GM10266 (cell line): Measurements from ENCODE around the gene POU6F2.

Experiments
- DNase-seq: peaks from one replicate; pipeline ENCODE4 v3.0.0; 2012; ENCODE audit errors: extremely low spot score
- TF ChIP-seq, protein P1 (sequence below): IDR thresholded peaks from 2 replicates; pipeline ENCODE4 v1.5.1; 2012; ENCODE audit warnings: mild to moderate bottlenecking, low read depth; ENCODE audit not compliant: control insufficient read depth, insufficient read depth; ENCODE audit errors: missing control alignments

The POU6F2 gene

DNA sequence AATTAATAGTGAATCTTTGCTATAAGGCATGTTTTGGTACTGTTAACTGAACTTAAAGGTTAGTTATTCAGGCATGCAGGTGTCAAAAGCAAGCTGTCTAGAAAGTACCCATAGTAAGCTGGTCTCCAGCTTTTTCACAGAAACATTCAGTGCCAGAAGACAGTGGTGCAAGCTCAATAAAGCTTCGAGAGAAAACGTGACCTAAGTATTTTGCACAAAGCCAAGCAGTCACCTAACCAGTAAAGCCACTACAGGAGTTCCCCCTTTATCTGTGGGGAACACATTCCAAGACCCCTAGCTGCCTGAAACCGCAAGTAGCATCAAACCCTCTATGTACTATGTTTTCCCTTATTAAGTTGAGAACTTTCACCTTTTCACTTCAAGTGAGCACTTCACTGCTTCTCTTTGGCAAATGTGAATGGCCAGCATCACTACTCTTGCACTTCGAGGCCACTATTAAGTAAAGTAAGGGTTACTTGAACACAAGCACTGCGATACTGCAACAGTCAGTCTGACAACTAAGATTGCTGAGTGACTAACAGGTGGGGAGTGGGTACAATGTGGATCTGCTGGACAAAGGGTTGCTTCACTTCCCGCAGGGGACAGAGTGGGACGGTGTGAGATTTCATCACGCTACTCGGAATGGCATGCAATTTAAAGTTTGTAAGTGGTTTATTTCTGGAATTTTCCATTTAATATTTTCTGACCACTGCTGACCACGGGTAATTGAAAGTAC, 334.7 kb downstream of the POU6F2 start:
- TF ChIP-seq, protein P1, sequence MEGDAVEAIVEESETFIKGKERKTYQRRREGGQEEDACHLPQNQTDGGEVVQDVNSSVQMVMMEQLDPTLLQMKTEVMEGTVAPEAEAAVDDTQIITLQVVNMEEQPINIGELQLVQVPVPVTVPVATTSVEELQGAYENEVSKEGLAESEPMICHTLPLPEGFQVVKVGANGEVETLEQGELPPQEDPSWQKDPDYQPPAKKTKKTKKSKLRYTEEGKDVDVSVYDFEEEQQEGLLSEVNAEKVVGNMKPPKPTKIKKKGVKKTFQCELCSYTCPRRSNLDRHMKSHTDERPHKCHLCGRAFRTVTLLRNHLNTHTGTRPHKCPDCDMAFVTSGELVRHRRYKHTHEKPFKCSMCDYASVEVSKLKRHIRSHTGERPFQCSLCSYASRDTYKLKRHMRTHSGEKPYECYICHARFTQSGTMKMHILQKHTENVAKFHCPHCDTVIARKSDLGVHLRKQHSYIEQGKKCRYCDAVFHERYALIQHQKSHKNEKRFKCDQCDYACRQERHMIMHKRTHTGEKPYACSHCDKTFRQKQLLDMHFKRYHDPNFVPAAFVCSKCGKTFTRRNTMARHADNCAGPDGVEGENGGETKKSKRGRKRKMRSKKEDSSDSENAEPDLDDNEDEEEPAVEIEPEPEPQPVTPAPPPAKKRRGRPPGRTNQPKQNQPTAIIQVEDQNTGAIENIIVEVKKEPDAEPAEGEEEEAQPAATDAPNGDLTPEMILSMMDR, result no peak
- DNase-seq, result no peak

DNA sequence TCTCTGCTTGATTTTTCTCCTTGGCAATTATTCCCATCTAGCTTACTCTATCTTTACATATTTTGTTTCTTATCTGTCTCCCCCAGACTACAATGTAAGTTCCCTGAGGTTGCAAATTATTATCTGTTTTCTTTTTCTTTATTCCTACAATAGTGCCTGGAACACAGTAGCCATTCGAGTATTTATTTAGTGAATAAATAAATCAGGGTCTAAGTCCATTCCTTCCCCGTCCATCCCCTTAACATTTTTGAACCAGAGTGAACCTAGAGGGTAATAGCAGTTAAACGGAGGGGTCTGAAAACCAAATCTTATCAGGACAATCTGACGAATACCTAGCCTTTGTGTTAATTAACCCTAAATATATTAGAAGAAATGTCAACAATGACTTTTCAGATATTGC, 335.7 kb downstream of the POU6F2 start:
- TF ChIP-seq, protein P1, result no peak
- DNase-seq, result no peak

DNA sequence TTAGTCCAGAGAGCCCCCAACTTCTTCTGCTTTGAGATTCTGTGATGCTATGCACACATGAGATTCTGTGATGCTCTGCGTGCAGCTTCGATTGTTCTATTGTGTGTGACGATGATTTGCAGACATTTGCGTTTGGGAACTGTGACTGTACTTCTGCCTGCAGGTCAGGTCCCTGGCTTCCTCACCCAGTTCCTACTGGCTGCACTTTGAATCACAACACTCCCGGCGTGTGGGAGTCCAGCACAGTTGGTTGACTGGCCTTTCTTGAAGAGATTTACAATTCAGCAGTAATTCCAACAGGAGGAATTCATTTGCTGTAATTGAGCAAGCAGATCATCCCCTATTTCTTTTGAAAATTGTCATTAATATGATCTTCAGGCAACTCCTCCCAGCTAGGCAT, 336.3 kb downstream of the POU6F2 start:
- DNase-seq, result no peak
- TF ChIP-seq, protein P1, result no peak

DNA sequence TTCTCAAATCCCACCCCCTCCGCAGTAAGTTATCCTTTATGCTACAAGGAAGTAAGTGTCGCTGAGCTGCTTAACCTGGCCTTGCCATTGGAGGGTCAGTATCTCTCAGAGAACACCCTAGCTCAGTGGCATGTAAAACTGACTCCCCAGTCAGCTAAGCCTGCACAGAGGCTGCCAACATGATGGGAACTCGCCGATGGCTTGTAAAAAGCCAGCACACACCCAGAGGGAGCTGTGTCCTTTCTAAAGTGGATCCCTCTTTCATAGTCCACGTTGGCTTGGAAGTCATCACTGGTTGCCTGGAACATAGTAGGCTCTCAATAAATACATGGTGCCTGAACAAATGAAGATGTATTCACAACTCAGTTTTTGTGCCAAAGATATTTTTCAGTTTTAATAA, 339.4 kb downstream of the POU6F2 start:
- TF ChIP-seq, protein P1, result no peak
- DNase-seq, result no peak

DNA sequence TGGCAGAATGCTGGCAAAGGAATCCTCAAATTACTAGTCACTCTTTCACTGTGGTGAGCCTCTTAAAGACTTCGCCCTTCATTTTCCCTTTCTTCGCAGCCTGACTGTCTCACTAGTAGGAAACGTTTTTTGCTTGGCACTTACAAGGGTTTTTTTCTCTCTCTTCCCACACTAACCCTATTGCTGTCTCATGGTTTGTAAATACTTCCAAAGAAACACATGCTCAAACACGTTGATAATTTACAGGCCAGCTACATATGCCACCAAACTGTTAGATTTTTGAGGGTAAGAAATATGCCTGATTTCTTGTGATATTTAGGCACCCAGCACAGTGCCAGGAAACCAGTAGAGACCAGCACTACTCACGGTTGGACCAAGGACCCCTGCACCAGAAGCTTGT, 340.2 kb downstream of the POU6F2 start:
- TF ChIP-seq, protein P1, result no peak
- no peak for DNase-seq

DNA sequence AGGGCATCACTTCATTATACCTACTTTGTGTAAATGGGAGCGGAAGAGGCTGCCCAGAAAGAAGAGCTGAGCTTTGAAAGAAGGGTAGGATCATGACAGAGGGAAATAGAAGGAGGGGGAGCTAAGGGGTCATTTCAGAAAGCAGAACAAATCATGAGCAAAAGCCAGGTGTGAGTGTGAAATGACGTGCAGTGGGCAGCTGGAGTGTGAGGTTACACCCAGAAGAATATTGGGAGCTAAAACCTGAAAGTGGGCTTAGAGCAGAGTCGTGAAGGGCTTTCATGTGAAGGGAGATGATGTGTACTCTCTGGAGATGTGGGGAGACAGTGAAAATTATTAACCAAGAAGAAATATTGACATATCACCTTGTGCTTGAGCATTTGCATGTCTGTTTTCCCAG, 343.5 kb downstream of the POU6F2 start:
- TF ChIP-seq, protein P1, result no peak
- DNase-seq, result no peak

DNA sequence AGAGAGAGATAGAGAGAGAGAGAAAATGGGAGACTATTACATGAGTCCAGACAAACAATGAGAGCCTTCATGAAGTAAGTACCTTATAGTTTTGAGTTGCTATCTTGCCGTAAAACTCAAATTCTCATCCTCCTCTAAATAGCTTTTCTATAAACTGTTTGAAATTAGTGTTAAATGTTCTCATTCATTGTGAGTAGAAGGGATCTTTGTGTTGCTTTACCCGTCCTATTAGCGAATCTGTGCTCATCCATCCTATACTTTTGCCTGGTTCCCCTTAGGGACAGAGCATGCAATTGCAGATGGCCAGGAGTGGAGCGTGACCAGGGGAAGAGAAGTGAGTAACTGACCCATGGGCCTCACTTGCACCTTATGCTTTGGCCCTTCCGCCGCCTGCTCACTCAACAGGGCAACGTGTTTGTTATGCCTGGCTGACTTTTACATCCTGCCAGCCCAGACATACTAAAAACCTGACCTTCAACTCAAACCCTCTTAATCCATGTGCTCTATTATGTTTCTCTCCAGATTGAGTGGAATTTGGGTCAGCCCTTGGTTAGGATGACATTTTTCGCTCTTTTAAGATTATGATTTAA, 344.3 kb downstream of the POU6F2 start:
- TF ChIP-seq, protein P1, result no peak
- no peak for DNase-seq
